Mucosa of descending colon (tissue), 3 donors: ENCODE measurements around the gene EFHC2. TPM values are rescaled to one million over a fixed set of nuclear protein-coding genes. Genes with fewer than 3 reads are reported as not detected.
A peak's percentile ranks its signal among the peaks of the same experiment; 100 is the strongest.

Source experiments
- ATAC-seq: fragments of 200-7000 bp; cut with Tn5 transposase; one replicate; pipeline ENCODE4 v1.9.1; 2020; ENCODE audit warnings: mild to moderate bottlenecking, moderate library complexity
- DNase-seq, 3 donors: peaks; one replicate each; pipeline ENCODE4 v3.0.0-alpha.2; 2020
- H3K36me3 ChIP-seq: fragments of 200-600 bp; one replicate; pipeline ENCODE4 v1.8.0; 2021; ENCODE audit warnings: low read depth, mild to moderate bottlenecking
- H3K4me1 ChIP-seq: fragments of 200-600 bp; one replicate; pipeline ENCODE4 v1.8.0; 2021; ENCODE audit warnings: low read depth, mild to moderate bottlenecking
- H3K4me3 ChIP-seq: fragments of 200-600 bp; one replicate; pipeline ENCODE4 v1.8.0; 2021; ENCODE audit warnings: mild to moderate bottlenecking
- H3K9me3 ChIP-seq: fragments of 200-600 bp; one replicate; pipeline ENCODE4 v1.8.0; 2021; ENCODE audit warnings: mild to moderate bottlenecking
- CTCF ChIP-seq: fragments of 200-600 bp; IDR thresholded peaks from one replicate; pipeline ENCODE4 v1.8.0; 2022; ENCODE audit warnings: antibody characterized with exemption, mild to moderate bottlenecking
- intact Hi-C, 2 donors: fragments of 100-400 bp; cut with DNase I in 1 of 2; cut with micrococcal nuclease in 1 of 2; formaldehyde crosslinking; loops; one replicate each; pipeline versions ENCODE4 v1.11.0 to v1.11.1; 2022; cut with DNase I, micrococcal nuclease
- total RNA-seq, 3 donors: library from RNA; stranded (reverse); fragmentation: NEBNext Ultra II Directional in 2 of 3; extraction: Animal tissue kit (Norgen Biotek cat#: 25700) in 2 of 3; gene quantifications; one replicate each; pipeline versions ENCODE4 v1.2.1 to v1.2.4, GENCODE V29; 2021 to 2023
- donor health status: DM: no; HTN: no; CAD: no; lungs with moderate emphysema.
- donor health status: DM: no; HTN: no; CAD: no.
- donor health status: DM: no; HTN: yes; CAD: no.

EFHC2 gene
- total RNA-seq, 3 donors from 2014 or later = 0.78 to 3.0 (median 1.9) TPM

GRCh38 chrX:44232081-44232480 lies 111.4 kb downstream of the EFHC2 start:
- intact Hi-C loops = no loop called here
- ATAC-seq = no peak
- no peaks in the 10 kb centered on the region for H3K4me1 ChIP-seq
- DNase-seq = no peak
- H3K36me3 ChIP-seq = no peaks in the 10 kb centered on the region
- no peak overlapping the region for H3K4me3 ChIP-seq
- no peak for TF ChIP-seq CTCF
- H3K9me3 ChIP-seq = no peaks in the 10 kb centered on the region

GRCh38 chrX:44228621-44229020 lies 114.9 kb downstream of the EFHC2 start:
- intact Hi-C loops = no loop called here
- Histone ChIP-seq H3K4me3 (no peak overlapping the region), H3K9me3 (no peaks in the 10 kb centered on the region), H3K36me3 (no peaks in the 10 kb centered on the region), H3K4me1 (no peaks in the 10 kb centered on the region)
- DNase-seq (no peak), ATAC-seq (no peak)
- no peak for TF ChIP-seq CTCF

- Histone ChIP-seq H3K9me3 (no peaks in the 10 kb centered on the region), H3K4me3 (no peak overlapping the region), H3K36me3 (no peaks in the 10 kb centered on the region), H3K4me1 (no peaks in the 10 kb centered on the region)
- ATAC-seq = no peak
- no peak for DNase-seq
- intact Hi-C loops = no loop called here
- no peak for TF ChIP-seq CTCF
Measured at GRCh38 chrX:44227991-44228390, 115.5 kb downstream of the EFHC2 start.

GRCh38 chrX:44225667-44226066 lies 117.8 kb downstream of the EFHC2 start:
- no peak for TF ChIP-seq CTCF
- intact Hi-C loops = no loop called here
- no peaks in the 10 kb centered on the region for H3K9me3 ChIP-seq
- H3K36me3 ChIP-seq = no peaks in the 10 kb centered on the region
- ATAC-seq = peak; percentile 57
- no peak overlapping the region for H3K4me3 ChIP-seq
- no peak for DNase-seq
- H3K4me1 ChIP-seq = no peaks in the 10 kb centered on the region

- no peak for TF ChIP-seq CTCF
- DNase-seq = peak; percentile 43 to 59 (median 45)
- intact Hi-C loops = no loop called here
Measured at GRCh38 chrX:44224760-44225159, 118.7 kb downstream of the EFHC2 start.

GRCh38 chrX:44223150-44223549 lies 120.3 kb downstream of the EFHC2 start:
- DNase-seq = peak in 1 of 3 donors; percentile 68
- TF ChIP-seq CTCF = no peak
- peak; percentile 84 for ATAC-seq
- intact Hi-C loops = no loop called here
- no peaks in the 10 kb centered on the region for H3K36me3 ChIP-seq
- H3K4me1 ChIP-seq = no peaks in the 10 kb centered on the region
- no peak overlapping the region for H3K4me3 ChIP-seq
- no peaks in the 10 kb centered on the region for H3K9me3 ChIP-seq

More at GRCh38 chrX:44224760-44225159, 118.7 kb downstream of the EFHC2 start:
- Histone ChIP-seq H3K4me3 (no peak overlapping the region), H3K9me3 (no peaks in the 10 kb centered on the region), H3K36me3 (no peaks in the 10 kb centered on the region), H3K4me1 (no peaks in the 10 kb centered on the region)
- ATAC-seq = peak; percentile 87
